Measurements from ENCODE around the gene IRF3.

The IRF3 gene

GRCh38 chr19:49690656-49691242 is 25.1 kb upstream of the IRF3 start, which contains the start of gene CPT1C:
TSS of gene CPT1C (plus strand) at chr19:49691116. CDS start at chr19:49692253, 1,137 bp downstream.
- TF ChIP-seq, protein P1, sequence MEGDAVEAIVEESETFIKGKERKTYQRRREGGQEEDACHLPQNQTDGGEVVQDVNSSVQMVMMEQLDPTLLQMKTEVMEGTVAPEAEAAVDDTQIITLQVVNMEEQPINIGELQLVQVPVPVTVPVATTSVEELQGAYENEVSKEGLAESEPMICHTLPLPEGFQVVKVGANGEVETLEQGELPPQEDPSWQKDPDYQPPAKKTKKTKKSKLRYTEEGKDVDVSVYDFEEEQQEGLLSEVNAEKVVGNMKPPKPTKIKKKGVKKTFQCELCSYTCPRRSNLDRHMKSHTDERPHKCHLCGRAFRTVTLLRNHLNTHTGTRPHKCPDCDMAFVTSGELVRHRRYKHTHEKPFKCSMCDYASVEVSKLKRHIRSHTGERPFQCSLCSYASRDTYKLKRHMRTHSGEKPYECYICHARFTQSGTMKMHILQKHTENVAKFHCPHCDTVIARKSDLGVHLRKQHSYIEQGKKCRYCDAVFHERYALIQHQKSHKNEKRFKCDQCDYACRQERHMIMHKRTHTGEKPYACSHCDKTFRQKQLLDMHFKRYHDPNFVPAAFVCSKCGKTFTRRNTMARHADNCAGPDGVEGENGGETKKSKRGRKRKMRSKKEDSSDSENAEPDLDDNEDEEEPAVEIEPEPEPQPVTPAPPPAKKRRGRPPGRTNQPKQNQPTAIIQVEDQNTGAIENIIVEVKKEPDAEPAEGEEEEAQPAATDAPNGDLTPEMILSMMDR (conservative IDR thresholded peaks at IDR 0.05), result no peak
- H3K27ac ChIP-seq, result no peak within 1 kb of the TSS

GRCh38 chr19:49690079-49690655 is 24.5 kb upstream of the IRF3 start:
- TF ChIP-seq, protein P1 (conservative IDR thresholded peaks at IDR 0.05), result no peak
- no peak overlapping the region for H3K27ac ChIP-seq

DNA sequence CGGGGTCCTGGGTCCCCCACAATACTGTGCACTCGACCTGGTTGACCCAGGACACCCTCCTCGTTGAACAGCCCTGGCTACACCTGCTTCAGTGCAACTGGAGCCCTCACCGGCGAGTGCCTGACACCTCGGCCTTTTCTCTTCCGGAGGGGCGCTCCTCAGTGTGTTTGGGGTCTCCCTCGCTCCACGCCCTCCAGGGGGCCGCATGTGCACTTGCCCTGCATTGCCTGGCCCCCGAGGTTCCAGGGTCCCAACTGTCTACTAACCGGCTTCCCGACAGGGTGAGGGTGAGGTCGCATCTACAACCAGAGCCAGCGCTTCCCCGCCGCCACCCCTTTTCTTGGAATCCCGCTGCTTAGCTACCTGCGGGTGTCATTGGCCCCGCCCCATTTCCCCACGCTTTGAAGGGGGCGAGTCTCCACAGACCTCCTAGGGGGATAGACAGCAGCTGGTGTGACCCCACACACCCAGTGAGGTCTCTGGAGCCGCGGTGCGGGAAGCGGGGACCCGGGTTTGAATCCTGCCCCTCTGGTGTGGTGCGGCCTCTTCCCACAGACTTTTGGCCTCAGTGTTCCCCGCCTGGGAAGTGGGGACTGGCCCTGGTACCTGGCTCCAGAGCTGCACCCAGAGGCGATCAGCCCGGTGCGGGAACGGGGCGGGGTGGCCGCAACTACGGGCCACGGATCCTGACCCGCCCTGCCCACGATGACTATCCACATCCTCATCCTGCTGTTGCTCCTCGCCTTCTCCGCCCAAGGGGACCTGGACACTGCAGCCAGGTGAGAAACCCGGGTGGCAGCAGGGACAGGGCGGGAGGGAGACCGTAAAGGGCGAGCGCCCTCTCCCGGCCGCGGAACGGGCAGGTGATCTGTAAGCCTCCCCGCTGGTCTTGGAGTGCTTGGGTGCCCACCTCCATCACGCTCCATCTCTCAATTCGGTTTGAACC is 23.7 kb upstream of the IRF3 start, which contains the start of gene ADM5:
Gene ADM5, plus strand, starts transcription at position 462 of the 946 bp plus-strand sequence. Its CDS starts 244 bp downstream, at position 706.
- no peak within 1 kb of the TSS for H3K27ac ChIP-seq
- TF ChIP-seq, protein P1 (conservative IDR thresholded peaks at IDR 0.05), result no peak

DNA sequence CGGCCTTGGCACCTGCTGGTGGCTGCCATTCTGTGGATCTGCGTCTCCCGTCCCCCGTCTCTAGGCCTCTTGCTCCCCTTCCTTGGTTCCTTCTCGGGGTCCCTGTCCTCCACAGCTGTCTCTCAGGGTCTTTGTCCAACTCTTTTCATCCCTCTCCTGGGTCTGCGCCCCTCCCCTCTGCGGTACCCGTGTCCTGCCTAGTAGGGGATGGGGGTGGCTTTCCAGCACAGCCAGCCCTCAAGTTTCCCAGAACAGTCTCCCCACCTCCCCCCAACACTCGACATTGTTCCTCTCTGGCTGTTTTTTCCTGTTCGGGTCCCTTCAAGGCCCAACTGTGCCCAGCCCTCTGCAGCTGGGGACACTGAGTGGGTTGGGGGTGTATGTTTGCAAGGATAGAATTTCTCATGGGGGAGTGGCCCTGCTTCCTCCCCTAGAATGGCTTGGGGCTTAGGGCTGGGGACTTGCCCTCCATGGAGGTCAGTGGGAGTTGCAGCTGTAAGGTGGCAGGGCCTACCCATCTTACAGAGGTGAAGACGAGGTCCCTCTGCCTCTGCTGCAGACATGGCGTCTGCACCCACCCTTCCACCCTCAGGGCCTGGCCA is 23.0 kb upstream of the IRF3 start:
- TF ChIP-seq, protein P1 (conservative IDR thresholded peaks at IDR 0.05), result no peak
- no peak overlapping the region for H3K27ac ChIP-seq

- TF ChIP-seq, protein P1 (conservative IDR thresholded peaks at IDR 0.05), result no peak
Measured at GRCh38 chr19:49687566-49688316, 22.1 kb upstream of the IRF3 start.

GRCh38 chr19:49687150-49687549 is 21.5 kb upstream of the IRF3 start:
- no peak overlapping the region for H3K27ac ChIP-seq
- TF ChIP-seq, protein P1 (conservative IDR thresholded peaks at IDR 0.05), result no peak

More at GRCh38 chr19:49687566-49688316, 22.1 kb upstream of the IRF3 start:
- no peak overlapping the region for H3K27ac ChIP-seq

Measured in VCaP (cell line).